Esophagus (tissue), 2 donors: ENCODE data around the gene SLC13A1. TPM values are rescaled to one million over a fixed set of nuclear protein-coding genes. Genes with fewer than 3 reads are reported as not detected.

Experiments
- H3K27ac ChIP-seq, 2 donors: one replicate each; pipeline ENCODE4 v1.5.1; 2013; ENCODE audit warnings: low read depth in 2 of 2, mild to moderate bottlenecking in 2 of 2, inconsistent platforms in 1 of 2, low read length in 1 of 2, moderate library complexity in 1 of 2
- H3K27me3 ChIP-seq, 2 donors: one replicate each; pipeline ENCODE4 v1.6.1; 2013; ENCODE audit warnings: low read length in 2 of 2, control low read depth in 1 of 2, mild to moderate bottlenecking in 1 of 2; ENCODE audit not compliant: insufficient read depth in 2 of 2, control insufficient read depth in 1 of 2
- H3K36me3 ChIP-seq, 2 donors: one replicate each; pipeline ENCODE4 v1.6.1; 2013; ENCODE audit warnings: low read length in 1 of 2; ENCODE audit not compliant: control insufficient read depth in 2 of 2, insufficient read depth in 2 of 2
- H3K4me1 ChIP-seq, 2 donors: one replicate each; pipeline ENCODE4 v1.6.1; 2013; ENCODE audit warnings: low read length in 1 of 2; ENCODE audit not compliant: control insufficient read depth in 2 of 2, insufficient read depth in 2 of 2
- H3K4me3 ChIP-seq, 2 donors: one replicate each; pipeline ENCODE4 v1.5.1; 2013; ENCODE audit warnings: low read length in 2 of 2, mild to moderate bottlenecking in 2 of 2, low read depth in 1 of 2, moderate library complexity in 1 of 2
- H3K9me3 ChIP-seq, 2 donors: one replicate each; pipeline ENCODE4 v1.6.1; 2013; ENCODE audit warnings: mild to moderate bottlenecking in 2 of 2, low read depth in 1 of 2, low read length in 1 of 2, moderate library complexity in 1 of 2; ENCODE audit not compliant: control insufficient read depth in 2 of 2, insufficient read depth in 1 of 2
- WGBS, 2 donors: extraction: QIAGEN DNeasy Blood & Tissue Kit; methylation state at CpG; one replicate each; pipeline ENCODE4 v1.1.7; 2013; 5-methylcytosine and 5-hydroxymethylcytosine counted together
- polyA plus RNA-seq, 2 donors: library from polyadenylated mRNA; stranded (reverse); fragments of 200-250 nt; gene quantifications; one replicate each; pipeline ENCODE4 v1.2.3, GENCODE V29; 2013
- donor health status: healthy with polysubstance abuse.
- donor health status: Bipolar disorder and iron deficiency.

SLC13A1 gene
- polyA plus RNA-seq, 2 donors = not detected

- Histone ChIP-seq H3K27ac (no peak overlapping the region), H3K27me3 (no peaks in the 10 kb centered on the region), H3K4me1 (no peaks in the 10 kb centered on the region), H3K9me3 (no peaks in the 10 kb centered on the region), H3K36me3 (no peaks in the 10 kb centered on the region), H3K4me3 (no peak overlapping the region)
- 29 to 47% methylated on average over 2 of the region's 2 CpGs for WGBS, 2 donors
Observed at GRCh38 chr7:123218866-123219265, 19.1 kb upstream of the SLC13A1 start.

- no peaks in the 10 kb centered on the region for H3K36me3 ChIP-seq
- no peak overlapping the region for H3K4me3 ChIP-seq
- H3K4me1 ChIP-seq = no peaks in the 10 kb centered on the region
- 73 to 97% methylated on average over 1 of the region's 1 CpG for WGBS, 2 donors
- no peaks in the 10 kb centered on the region for H3K9me3 ChIP-seq
- no peak overlapping the region for H3K27ac ChIP-seq
- no peaks in the 10 kb centered on the region for H3K27me3 ChIP-seq
Observed at GRCh38 chr7:123216825-123217224, 17.1 kb upstream of the SLC13A1 start.

- WGBS, 2 donors = 77 to 84% methylated on average over 4 of the region's 4 CpGs
- H3K27me3 ChIP-seq = no peaks in the 10 kb centered on the region
- H3K36me3 ChIP-seq = no peaks in the 10 kb centered on the region
- no peak overlapping the region for H3K4me3 ChIP-seq
- no peaks in the 10 kb centered on the region for H3K4me1 ChIP-seq
- no peak overlapping the region for H3K27ac ChIP-seq
- no peaks in the 10 kb centered on the region for H3K9me3 ChIP-seq
Observed at GRCh38 chr7:123215350-123215749, 15.6 kb upstream of the SLC13A1 start.

- no peaks in the 10 kb centered on the region for H3K9me3 ChIP-seq
- 76 to 94% methylated on average over 2 of the region's 2 CpGs for WGBS, 2 donors
- no peak overlapping the region for H3K4me3 ChIP-seq
- no peak overlapping the region for H3K27ac ChIP-seq
- no peaks in the 10 kb centered on the region for H3K36me3 ChIP-seq
- no peaks in the 10 kb centered on the region for H3K4me1 ChIP-seq
- no peaks in the 10 kb centered on the region for H3K27me3 ChIP-seq
Observed at GRCh38 chr7:123211545-123211944, 11.8 kb upstream of the SLC13A1 start.

- Histone ChIP-seq H3K27ac (no peak overlapping the region), H3K9me3 (no peaks in the 10 kb centered on the region), H3K36me3 (no peaks in the 10 kb centered on the region), H3K27me3 (no peaks in the 10 kb centered on the region), H3K4me1 (no peaks in the 10 kb centered on the region), H3K4me3 (no peak overlapping the region)
- WGBS, 2 donors = 59 to 69% methylated on average over 5 of the region's 5 CpGs
Observed at GRCh38 chr7:123210986-123211385, 11.2 kb upstream of the SLC13A1 start.

- H3K4me3 ChIP-seq = no peak overlapping the region
- H3K27ac ChIP-seq = no peak overlapping the region
- no peaks in the 10 kb centered on the region for H3K27me3 ChIP-seq
- WGBS, 2 donors = 49 to 56% methylated on average over 3 of the region's 3 CpGs
- no peaks in the 10 kb centered on the region for H3K36me3 ChIP-seq
- no peaks in the 10 kb centered on the region for H3K4me1 ChIP-seq
- H3K9me3 ChIP-seq = no peaks in the 10 kb centered on the region
Observed at GRCh38 chr7:123209786-123210185, 10.0 kb upstream of the SLC13A1 start.

- Histone ChIP-seq H3K4me3 (no peak overlapping the region), H3K27me3 (no peaks in the 10 kb centered on the region), H3K36me3 (no peaks in the 10 kb centered on the region), H3K9me3 (no peaks in the 10 kb centered on the region), H3K27ac (no peak overlapping the region), H3K4me1 (no peaks in the 10 kb centered on the region)
- WGBS, 2 donors = 40 to 49% methylated on average over 3 of the region's 3 CpGs
Observed at GRCh38 chr7:123208793-123209192, 9.0 kb upstream of the SLC13A1 start.

GRCh38 chr7:123204206-123204835 is 4.6 kb upstream of the SLC13A1 start:
- Histone ChIP-seq H3K36me3 (no peaks in the 10 kb centered on the region), H3K4me1 (no peaks in the 10 kb centered on the region), H3K27ac (no peak overlapping the region), H3K9me3 (no peaks in the 10 kb centered on the region), H3K4me3 (no peak overlapping the region), H3K27me3 (no peaks in the 10 kb centered on the region)
- WGBS, 2 donors = 61 to 65% methylated on average over 3 of the region's 3 CpGs

- H3K4me1 ChIP-seq = no peaks in the 10 kb centered on the region
- no peaks in the 10 kb centered on the region for H3K9me3 ChIP-seq
- WGBS, 2 donors = 48 to 56% methylated on average over 3 of the region's 3 CpGs
- H3K27me3 ChIP-seq = no peaks in the 10 kb centered on the region
- H3K36me3 ChIP-seq = no peaks in the 10 kb centered on the region
- no peak overlapping the region for H3K27ac ChIP-seq
- H3K4me3 ChIP-seq = no peak overlapping the region
Observed at GRCh38 chr7:123201901-123202300, 2.1 kb upstream of the SLC13A1 start.
